Liver (tissue), 2 donors: ENCODE results near the gene NR3C1.

ENCODE experiments used
- CTCF ChIP-seq: fragments of 150-350 bp; IDR thresholded peaks from 2 replicates; pipeline ENCODE4 v1.5.1; 2017; ENCODE audit warnings: improper control_type of control experiment, low read depth, low read length; ENCODE audit not compliant: missing input control
- MAX ChIP-seq: IDR thresholded peaks from 2 replicates; pipeline ENCODE4 v1.6.1; 2016; ENCODE audit warnings: antibody characterized with exemption
- donor health status: healthy.

GRCh38 chr5:143322176-143322575 lies 81.3 kb downstream of the NR3C1 start:
- TF ChIP-seq CTCF (no peak), MAX (no peak)
